MM.1S (cell line): ENCODE data around the gene HPCAL1.

Source experiments
- EZH2 ChIP-seq: fragments of 300-600 bp; sonication (generic); optimal IDR thresholded peaks from 2 replicates; pipeline ENCODE3; 2017; ENCODE audit warnings: low read depth, mild to moderate bottlenecking, antibody characterized with exemption, low read length, mixed read lengths
- EZH2phosphoT487 ChIP-seq: fragments of 300-600 bp; sonication (generic); IDR thresholded peaks from 2 replicates; pipeline ENCODE4 v1.6.1; 2018; ENCODE audit warnings: antibody characterized with exemption, low read length
- TF ChIP-seq, protein P1 (sequence below): fragments of 300-600 bp; sonication (generic); IDR thresholded peaks from 2 replicates; pipeline ENCODE4 v1.5.1; 2016; ENCODE audit warnings: antibody characterized with exemption, low read length, mixed read lengths

DNA sequence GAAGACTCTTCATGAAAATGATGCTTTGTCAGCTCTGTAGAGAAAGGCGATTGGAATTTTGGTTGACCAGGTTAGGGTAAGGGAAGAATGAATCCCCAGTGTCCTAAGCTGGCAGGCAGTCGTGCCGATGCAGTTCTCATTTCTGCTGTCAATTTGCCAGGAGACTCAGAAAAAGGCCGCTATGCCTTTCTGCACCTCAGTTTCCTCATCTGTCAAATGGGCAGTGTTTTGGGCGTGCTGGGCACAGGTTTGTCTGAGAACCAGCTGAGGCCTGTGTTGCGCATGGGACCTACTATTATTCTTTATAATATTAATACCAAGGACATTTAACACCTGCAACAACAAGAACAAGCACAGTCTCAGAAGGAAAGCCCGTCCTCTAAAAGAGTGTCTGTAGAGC, 50.3 kb downstream of the HPCAL1 start:
- TF ChIP-seq, protein P1, sequence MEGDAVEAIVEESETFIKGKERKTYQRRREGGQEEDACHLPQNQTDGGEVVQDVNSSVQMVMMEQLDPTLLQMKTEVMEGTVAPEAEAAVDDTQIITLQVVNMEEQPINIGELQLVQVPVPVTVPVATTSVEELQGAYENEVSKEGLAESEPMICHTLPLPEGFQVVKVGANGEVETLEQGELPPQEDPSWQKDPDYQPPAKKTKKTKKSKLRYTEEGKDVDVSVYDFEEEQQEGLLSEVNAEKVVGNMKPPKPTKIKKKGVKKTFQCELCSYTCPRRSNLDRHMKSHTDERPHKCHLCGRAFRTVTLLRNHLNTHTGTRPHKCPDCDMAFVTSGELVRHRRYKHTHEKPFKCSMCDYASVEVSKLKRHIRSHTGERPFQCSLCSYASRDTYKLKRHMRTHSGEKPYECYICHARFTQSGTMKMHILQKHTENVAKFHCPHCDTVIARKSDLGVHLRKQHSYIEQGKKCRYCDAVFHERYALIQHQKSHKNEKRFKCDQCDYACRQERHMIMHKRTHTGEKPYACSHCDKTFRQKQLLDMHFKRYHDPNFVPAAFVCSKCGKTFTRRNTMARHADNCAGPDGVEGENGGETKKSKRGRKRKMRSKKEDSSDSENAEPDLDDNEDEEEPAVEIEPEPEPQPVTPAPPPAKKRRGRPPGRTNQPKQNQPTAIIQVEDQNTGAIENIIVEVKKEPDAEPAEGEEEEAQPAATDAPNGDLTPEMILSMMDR = no peak
- no peak for TF ChIP-seq EZH2
- no peak for TF ChIP-seq EZH2phosphoT487
